ENCODE data around the gene TNIK.

DNA sequence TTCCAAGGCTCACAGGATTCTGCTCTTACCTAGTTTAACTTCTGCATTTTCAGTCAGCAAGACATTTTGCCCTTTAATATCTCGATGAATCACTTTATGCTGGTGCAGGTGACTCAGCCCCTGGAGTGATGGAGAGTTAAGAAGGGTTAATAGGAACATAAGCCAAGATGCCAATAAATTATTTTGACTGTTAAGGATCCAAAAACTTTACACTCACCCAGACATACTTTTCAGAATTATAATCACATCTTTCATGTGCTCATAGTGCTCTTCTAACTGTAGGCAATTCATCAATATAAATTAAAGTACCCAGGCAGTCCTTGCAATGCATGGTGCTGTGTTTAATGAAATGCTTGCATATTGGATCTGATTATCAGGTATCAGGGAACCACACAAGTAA lies 269.5 kb downstream of the TNIK start:
- TF ChIP-seq POLR2A (IDR thresholded peaks at IDR 0.05) = no peak
- TF ChIP-seq, protein P1, sequence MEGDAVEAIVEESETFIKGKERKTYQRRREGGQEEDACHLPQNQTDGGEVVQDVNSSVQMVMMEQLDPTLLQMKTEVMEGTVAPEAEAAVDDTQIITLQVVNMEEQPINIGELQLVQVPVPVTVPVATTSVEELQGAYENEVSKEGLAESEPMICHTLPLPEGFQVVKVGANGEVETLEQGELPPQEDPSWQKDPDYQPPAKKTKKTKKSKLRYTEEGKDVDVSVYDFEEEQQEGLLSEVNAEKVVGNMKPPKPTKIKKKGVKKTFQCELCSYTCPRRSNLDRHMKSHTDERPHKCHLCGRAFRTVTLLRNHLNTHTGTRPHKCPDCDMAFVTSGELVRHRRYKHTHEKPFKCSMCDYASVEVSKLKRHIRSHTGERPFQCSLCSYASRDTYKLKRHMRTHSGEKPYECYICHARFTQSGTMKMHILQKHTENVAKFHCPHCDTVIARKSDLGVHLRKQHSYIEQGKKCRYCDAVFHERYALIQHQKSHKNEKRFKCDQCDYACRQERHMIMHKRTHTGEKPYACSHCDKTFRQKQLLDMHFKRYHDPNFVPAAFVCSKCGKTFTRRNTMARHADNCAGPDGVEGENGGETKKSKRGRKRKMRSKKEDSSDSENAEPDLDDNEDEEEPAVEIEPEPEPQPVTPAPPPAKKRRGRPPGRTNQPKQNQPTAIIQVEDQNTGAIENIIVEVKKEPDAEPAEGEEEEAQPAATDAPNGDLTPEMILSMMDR (IDR thresholded peaks at IDR 0.05) = no peak

All from uterus (tissue), 2 donors.